Right renal pelvis (tissue), 4 donors: ENCODE data around the gene TNFAIP8L3. TPM values are rescaled to one million over a fixed set of nuclear protein-coding genes. Genes with fewer than 3 reads are reported as not detected.

Experiments used
- DNase-seq, 4 donors: peaks; one replicate each; pipeline ENCODE4 v3.0.0-alpha.2; 2013; ENCODE audit warnings: low read depth in 4 of 4, low spot score in 3 of 4, missing footprints in 1 of 4
- polyA plus RNA-seq, 4 donors: library from polyadenylated mRNA; unstranded; fragments of 120-200 nt; gene quantifications; one replicate each; pipeline ENCODE4 v1.2.1, GENCODE V29; 2013; ENCODE audit not compliant: insufficient read length in 4 of 4

TNFAIP8L3 gene
- polyA plus RNA-seq, 4 donors, result 1.6 to 2.4 (median 2.2) TPM

GRCh38 chr15:51119120-51119519 lies 24.4 kb upstream of the TNFAIP8L3 start:
- no peak for DNase-seq

DNA sequence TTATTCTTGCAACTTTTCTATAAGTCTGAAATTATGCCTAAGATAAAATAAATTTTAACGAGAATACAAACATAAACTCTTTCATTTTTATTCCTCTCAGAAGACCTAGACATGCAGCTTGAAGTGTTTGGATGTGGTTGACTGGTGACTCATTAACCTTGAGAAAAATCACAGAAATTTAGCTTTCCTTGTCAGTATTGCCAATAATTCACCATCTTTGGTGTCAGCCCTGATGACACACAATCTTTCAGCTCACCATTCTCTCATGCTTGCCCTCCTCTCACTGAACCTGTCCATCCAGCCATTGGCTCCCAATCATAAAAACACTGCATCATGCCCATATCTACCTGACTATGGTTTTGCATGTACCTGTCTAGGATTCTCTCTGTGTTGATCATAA lies 22.6 kb upstream of the TNFAIP8L3 start:
- DNase-seq, result no peak

DNA sequence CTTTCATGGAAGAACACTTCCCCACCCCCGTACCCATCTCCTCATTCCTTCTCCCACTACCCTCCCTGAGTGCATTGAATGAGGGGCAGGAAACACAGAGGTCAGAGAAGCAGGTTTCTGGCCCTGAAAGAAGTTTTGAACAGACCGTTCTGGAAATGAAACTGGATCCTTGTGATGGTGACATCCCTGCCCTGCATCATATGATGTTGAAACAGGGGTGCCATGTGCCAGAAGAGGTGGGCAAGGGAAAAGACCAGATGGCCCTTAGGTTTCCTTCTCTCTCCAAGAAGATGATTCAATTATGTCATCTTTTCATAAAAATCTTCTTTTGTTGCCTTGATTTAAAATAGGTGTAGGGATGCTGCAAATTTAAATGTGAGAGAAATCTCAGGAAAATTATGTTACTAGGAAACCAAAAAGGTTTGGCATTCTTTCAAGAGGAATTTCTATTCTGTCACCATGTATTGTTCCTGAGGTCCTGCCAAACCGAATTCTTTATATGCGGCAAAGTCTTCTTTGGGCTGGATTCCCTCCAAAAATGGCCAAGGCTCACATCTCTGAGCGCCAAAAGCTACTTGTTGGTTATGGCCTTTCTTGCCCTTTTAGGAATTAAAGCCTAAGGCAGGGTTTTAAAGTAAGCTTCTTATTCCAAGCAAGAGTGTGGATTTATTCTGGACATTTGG lies 19.9 kb upstream of the TNFAIP8L3 start:
- no peak for DNase-seq

DNA sequence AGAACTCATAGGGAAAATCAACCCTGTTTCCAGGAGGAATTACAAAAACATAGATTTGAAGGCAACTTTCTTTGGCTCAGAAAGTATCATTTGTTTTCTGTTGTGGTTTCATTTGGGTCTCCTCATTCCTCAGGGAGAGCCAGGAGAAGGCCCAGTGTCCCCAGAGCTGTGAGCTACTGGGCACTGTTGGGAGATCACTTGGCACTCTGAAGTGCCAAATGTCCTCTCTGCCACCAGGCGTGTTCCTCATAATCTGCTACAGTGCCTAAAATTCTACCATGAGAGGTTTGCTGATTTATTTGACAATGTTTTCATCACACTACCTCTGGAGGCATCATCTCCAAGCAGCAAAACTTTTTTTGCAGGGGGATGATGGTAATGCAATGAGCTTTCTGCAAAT lies 17.4 kb upstream of the TNFAIP8L3 start:
- no peak for DNase-seq

GRCh38 chr15:51111061-51111460 lies 16.4 kb upstream of the TNFAIP8L3 start:
- no peak for DNase-seq

DNA sequence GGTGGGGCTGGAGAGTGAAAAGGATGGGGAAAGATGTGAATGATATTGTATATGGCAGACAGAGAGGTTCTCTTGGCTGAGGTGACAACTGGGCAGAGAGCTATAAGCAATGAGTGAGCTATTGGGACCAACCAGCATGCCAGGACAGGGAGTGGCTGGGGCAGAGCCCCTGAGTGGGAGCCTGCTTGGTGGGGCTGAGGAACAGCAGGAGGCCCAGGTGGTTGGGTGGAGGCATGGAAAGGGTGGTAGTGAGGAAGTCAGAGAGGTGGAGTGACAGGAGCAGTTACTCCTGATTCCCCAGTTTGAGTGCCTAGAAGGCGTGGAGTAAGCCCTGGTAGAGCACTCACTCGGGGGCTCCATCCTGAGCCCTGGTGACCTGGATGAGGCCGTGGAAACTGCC lies 15.5 kb upstream of the TNFAIP8L3 start:
- no peak for DNase-seq

DNA sequence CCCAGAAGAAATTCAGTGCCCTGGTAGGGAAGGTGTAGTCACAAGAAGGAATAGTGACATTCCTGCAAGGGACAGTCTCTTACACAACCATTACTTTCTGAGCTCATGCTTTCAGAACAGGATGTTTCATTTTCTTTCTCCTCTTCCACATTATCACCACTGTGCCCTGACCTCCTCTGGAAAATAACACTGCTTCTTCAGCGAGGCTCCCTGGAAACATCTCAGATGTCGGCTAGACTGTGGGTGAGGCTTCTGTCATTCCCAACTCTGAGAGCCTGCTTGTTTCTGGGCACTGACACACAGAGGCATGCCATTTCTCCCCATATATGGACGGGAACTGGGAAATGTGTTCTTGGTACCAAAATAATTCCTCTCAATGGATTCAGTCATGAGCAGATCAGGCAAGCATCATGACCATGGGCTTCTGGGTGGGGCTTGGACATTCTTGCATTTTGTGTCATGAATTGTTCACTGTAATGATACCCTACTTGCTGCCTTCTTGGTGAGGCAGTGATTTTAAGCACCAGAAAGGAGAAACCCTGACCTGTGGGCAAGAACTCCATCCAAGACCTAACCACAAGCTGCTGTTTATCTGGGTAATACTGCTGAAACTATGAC lies 14.3 kb upstream of the TNFAIP8L3 start:
- no peak for DNase-seq

- DNase-seq, result no peak
These were observed 12.9 kb upstream of the TNFAIP8L3 start for GRCh38 chr15:51107612-51108011.

GRCh38 chr15:51106481-51106880 lies 11.8 kb upstream of the TNFAIP8L3 start:
- no peak for DNase-seq

GRCh38 chr15:51105430-51106016 lies 10.8 kb upstream of the TNFAIP8L3 start:
- DNase-seq, result no peak

DNA sequence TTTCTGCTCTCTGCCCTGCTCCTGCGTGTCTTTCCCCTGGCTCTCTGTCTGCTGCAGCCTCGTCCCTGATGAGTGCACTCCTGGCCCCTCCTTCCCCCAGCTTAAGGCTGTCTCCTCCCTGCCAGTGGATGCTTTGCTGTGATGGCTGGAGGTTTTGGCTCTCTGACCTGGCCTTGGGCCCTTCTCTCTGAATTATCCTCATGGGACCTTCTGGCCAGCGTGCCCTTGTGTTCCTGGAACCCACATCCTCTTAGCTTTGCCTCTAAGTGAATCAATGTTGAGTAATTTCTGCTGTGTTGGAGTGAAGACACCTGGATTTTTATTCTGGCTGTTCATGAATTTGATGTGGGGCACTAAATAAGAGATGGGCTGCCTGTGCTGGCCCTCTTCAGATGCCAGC lies 9.8 kb upstream of the TNFAIP8L3 start:
- DNase-seq, result no peak

DNA sequence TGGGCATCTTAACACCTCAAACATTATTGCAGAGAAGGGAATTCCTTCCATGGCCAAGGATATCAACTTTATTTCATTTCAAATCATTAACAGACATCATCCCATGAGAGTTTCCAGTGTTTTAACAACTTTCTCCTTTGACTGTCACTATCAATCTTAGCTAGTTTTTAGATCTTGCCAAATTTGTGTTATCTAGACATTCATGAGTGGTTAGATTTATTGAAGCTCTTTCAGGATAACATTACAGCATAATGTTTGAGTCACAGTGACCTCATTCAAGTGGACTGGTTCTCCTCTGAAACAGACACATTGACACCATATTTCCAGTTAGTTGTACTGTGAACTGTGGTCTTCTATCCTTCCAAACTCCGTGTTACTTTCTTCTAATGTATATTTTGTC lies 8.6 kb upstream of the TNFAIP8L3 start:
- no peak for DNase-seq

DNA sequence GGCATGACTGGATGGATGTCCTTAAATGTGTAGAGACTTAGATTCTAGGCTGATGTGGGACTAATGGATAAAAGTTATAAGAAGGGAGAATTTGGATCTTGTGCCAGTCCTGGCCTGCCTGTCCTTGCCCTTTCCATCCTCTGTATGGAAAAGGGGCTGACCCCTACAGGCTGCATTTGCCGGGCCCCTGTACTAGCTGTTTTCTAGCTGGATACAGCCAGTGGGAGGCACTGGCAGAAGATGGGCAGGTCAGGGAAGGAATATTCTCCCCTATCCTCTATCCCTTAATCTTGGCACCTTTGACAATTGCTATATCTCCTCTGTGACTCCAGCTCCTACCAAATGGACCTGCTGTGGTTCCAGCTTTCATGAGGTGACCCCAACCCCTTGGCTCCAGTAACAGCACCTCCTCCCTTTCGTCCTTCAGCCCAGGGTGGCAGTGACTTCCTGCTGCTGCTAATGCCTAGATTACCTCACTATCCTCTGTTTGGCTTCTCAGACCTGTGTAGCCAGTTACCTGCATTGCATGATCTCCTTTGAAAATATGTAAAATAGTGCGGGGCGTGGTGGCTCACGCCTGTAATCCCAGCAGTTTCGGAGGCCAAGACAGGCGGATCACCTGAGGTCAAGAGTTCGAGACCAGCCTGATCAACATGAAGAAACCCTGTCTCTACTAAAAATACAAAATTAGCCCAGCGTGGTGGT lies 6.2 kb upstream of the TNFAIP8L3 start:
- no peak for DNase-seq

DNA sequence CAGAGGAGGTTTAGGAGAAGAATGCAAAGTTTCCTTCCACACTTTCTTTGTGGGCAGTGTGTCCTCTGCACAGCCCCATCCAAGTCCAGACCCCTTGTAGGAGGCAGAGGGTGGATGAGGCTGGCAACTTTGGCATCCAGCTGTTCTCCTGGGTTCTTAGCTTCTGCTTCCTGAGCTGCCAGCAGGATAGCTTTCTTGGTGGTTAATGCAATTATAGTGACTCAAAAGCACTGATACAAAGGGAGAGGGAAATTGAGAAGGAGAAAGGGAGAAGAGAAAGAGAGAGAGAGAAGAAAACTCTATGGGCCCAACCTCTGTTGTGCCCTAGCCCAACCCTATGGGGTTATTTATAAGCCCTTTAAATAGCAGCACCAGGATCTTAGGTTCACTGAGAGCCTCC lies 4.5 kb upstream of the TNFAIP8L3 start:
- DNase-seq, result no peak

DNA sequence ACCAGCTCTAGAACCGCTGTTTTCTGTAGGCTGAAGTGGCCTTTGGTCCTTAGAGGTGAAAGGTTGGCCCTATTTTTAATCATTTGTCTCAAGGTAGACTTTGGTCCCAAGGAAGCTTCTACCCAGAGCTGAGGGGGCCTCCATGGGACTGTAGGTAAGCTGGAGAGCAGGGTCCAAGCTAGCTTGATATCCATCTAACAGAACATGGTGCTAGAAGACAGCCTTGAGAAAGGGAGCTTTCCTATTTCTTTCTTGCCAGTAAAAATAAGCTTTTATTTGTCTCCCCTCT lies 3.6 kb upstream of the TNFAIP8L3 start:
- no peak for DNase-seq

GRCh38 chr15:51097553-51098330 lies 3.0 kb upstream of the TNFAIP8L3 start:
- DNase-seq, result no peak

DNA sequence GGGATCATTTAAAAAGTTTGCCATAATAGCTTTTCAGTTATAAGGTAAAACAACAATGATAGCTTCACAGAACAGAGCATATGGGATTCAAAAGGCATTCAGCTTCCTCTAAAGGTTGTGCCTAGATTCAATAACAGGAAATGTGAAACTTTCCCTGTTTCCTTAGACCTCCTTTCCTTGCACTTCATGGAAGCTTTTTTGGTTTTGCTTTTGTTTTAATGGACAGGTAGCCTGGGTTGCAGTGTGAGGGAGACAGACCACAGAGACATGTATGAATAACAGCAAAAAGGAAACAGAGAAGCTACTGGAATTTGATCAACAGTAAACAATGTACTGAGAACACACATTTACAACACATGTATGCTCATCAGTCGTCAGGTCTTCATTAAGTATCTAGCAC lies 2.3 kb upstream of the TNFAIP8L3 start:
- DNase-seq, result no peak

DNA sequence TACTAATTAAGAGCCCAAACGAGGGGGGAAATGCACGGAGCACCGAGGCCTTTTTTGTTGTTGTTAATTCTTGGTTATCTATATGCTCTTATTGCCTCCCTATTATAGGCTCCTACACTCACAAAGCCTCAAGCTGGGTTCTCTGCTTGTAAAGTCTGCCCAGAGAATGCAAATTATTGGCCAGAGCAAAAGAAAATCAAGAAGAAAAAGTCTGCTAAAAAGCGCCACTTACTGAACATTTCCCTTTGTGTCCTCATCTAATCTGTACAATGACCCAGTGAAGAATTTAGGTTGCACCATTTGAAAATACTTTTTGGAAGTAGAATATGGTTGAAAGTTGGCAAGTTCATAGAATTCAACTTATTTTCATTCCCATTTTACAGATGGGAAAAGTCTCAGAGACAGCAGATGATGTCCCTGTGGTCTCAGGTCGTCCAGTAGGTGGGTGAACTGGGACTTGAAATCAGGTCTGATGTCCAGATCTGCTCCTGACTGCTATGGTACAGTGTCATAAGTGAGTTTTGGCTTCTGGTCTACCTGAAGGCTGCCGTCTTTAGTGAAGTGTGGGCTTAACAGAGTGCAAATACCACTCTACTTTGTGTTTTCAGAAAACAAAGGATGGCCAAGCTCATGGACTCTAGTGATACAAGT lies 1.1 kb upstream of the TNFAIP8L3 start:
- DNase-seq, result no peak

- no peak for DNase-seq
These were observed 684 bp downstream of the TNFAIP8L3 start for GRCh38 chr15:51093839-51094605.

DNA sequence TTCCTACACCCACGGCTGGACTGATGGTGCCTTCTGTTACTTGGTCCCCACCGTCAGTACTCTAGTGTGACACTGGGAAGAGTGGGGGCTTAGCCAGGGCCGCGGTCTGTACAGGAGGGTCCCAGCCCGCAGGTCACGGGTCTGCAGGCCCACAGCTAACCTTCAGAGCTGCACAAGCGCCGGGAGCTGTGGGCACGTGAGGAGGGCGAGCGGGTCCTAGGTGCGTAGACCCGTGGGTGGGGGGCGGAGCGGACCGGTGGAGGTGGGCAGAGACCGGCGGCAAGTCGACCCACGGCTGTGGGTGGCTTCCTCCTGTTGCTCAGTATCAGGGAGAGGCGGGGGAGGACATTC lies 1.2 kb downstream of the TNFAIP8L3 start:
- DNase-seq, result no peak
